Stimulated activated CD4-positive, alpha-beta T cell treated with anti-CD3 and anti-CD28 coated beads, Interleukin-12 subunit alpha, Interleukin-12 subunit beta, amount 100 ng/mL, for 24 hours (primary cell): ENCODE measurements around the gene C4BPA.

ENCODE experiments used
- DNase-seq, 2 experiments: peaks; one replicate each; pipeline ENCODE4 v3.0.0-alpha.2; 2020; ENCODE audit warnings: low read depth in 2 of 2

Gene C4BPA

GRCh38 chr1:207103892-207104373 is at the start of gene C4BPA:
TSS of gene C4BPA (plus strand) at chr1:207104233. CDS start at chr1:207113026, 8,793 bp downstream.
- no peak for DNase-seq

GRCh38 chr1:207054491-207054890 is 49.5 kb upstream of the C4BPA start:
- no peak for DNase-seq

- no peak for DNase-seq
Observed at GRCh38 chr1:207055386-207056001, 48.5 kb upstream of the C4BPA start.

- DNase-seq = no peak
Observed at GRCh38 chr1:207056673-207057072, 47.4 kb upstream of the C4BPA start.

- no peak for DNase-seq
Observed at GRCh38 chr1:207058252-207058651, 45.8 kb upstream of the C4BPA start.

GRCh38 chr1:207058878-207059867 is 44.9 kb upstream of the C4BPA start:
- DNase-seq = no peak

- no peak for DNase-seq
Observed at GRCh38 chr1:207059881-207060280, 44.2 kb upstream of the C4BPA start.

- DNase-seq = no peak
Observed at GRCh38 chr1:207060596-207060995, 43.4 kb upstream of the C4BPA start.

GRCh38 chr1:207062058-207062457 is 42.0 kb upstream of the C4BPA start:
- DNase-seq = no peak

- DNase-seq = no peak
Observed at GRCh38 chr1:207063014-207063413, 41.0 kb upstream of the C4BPA start.

- no peak for DNase-seq
Observed at GRCh38 chr1:207064561-207064960, 39.5 kb upstream of the C4BPA start.

GRCh38 chr1:207067185-207067584 is 36.8 kb upstream of the C4BPA start:
- no peak for DNase-seq

GRCh38 chr1:207067665-207068064 is 36.4 kb upstream of the C4BPA start:
- DNase-seq = no peak

- no peak for DNase-seq
Observed at GRCh38 chr1:207069061-207069460, 35.0 kb upstream of the C4BPA start.

- DNase-seq = no peak
Observed at GRCh38 chr1:207069858-207070506, 34.1 kb upstream of the C4BPA start.

- DNase-seq = no peak
Observed at GRCh38 chr1:207070811-207071210, 33.2 kb upstream of the C4BPA start.

- DNase-seq = no peak
Observed at GRCh38 chr1:207071426-207071825, 32.6 kb upstream of the C4BPA start.

GRCh38 chr1:207072233-207072632 is 31.8 kb upstream of the C4BPA start:
- DNase-seq = no peak

GRCh38 chr1:207073906-207074820 is 29.9 kb upstream of the C4BPA start:
- no peak for DNase-seq

- DNase-seq = no peak
Observed at GRCh38 chr1:207076181-207076955, 27.7 kb upstream of the C4BPA start.
